Measurements from ENCODE around the gene MGLL.

The MGLL gene

DNA sequence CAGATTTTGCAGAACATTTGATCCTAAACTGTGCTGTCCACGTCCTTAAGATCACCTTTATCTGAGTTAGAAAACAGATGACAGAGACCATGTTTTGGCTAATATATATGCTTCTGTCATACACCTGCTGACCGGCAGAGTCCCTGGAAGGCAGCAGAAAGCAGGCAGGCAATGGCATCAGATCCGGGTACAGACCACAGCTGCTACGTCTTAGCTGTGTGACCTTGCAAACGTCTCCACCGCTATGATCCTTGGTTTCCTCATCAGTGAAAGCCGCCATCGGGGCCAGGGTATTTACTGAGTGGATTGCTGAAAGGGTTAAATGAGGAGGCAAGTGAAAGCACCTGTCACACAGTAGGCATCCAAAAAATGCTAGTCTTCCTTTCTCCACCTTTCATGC lies 77.4 kb downstream of the MGLL start:
- POLR2A ChIA-PET (ENCODE audit: low non-redundant PET) = no interaction called here
- H3K27ac ChIP-seq = no peak overlapping the region
- no peak for TF ChIP-seq CTCF (conservative IDR thresholded peaks at IDR 0.05; ENCODE audit: low read depth)
- DNase-seq (ENCODE audit: low spot score) = no peak
- CTCF ChIA-PET = no interaction called here

- DNase-seq (ENCODE audit: low spot score) = no peak
- CTCF ChIA-PET = no interaction called here
Observed at GRCh38 chr3:127744253-127744815, 78.0 kb downstream of the MGLL start.

DNA sequence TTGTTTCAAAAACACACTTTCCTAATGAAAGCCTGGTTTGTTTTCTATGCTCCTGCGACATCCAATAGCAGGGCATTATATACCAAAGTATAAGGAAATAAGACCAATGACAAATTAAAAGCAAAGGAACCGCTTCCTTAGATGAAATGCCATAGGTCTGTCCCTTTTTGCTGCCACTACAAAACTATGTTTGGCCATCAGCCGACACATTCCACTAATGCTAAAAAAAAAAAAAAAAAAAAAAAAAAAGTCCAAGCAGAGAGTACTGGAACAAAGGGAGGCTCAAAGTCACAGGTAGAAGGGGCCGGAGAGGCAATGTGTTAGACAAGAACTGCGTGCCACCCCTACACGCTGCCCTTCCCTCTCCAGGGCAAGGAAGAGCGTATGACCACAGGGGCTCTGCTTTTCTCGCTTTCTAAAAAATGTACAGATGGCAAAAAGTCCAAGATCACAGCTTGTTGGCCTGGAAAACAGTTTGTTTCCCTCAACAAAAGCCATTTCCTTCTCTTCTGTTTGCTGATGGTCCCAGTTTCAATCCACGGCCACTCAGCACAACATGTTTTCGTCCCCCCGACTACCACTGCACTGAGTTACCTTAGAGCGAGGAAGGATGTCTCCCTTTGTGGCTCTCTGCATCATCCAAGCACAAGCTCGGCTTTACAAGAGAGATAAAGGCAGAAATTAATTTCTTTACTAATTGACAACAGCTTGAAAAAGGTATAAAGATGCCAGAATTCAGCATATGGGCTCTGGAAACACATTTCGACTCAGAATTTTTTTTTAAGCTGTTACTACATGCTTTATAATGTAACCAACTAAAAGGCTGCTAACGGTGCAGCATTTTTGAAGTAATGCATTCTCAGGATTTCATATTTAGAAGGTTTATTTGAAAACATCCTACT lies 78.7 kb downstream of the MGLL start:
- CTCF ChIA-PET = no interaction called here
- no peak overlapping the region for H3K27ac ChIP-seq
- POLR2A ChIA-PET (ENCODE audit: low non-redundant PET) = no interaction called here
- no peak for TF ChIP-seq CTCF (conservative IDR thresholded peaks at IDR 0.05; ENCODE audit: low read depth)
- no peak for DNase-seq (ENCODE audit: low spot score)

More at GRCh38 chr3:127744253-127744815, 78.0 kb downstream of the MGLL start:
- H3K27ac ChIP-seq = no peak overlapping the region
- POLR2A ChIA-PET (ENCODE audit: low non-redundant PET) = no interaction called here
- no peak for TF ChIP-seq CTCF (conservative IDR thresholded peaks at IDR 0.05; ENCODE audit: low read depth)

DNA sequence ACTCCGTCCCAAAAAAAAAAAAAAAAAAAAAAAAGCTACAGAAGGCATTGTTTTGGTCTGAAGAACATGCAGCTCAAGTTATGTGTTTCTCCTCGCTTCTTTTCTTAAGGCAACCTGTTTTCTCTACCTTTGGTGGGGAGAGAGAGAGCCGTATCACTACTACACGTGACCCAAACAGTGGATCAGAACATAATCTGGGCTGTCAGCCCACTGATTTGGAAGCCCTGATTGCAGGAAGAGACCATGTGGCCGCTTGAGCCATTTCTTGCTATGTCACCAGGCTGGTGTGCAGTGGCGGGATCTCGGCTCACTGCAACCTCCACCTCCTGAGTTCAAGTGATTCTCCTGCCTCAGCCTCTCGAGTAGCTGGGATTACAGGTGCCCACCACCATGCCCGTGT lies 79.7 kb downstream of the MGLL start:
- TF ChIP-seq CTCF (conservative IDR thresholded peaks at IDR 0.05; ENCODE audit: low read depth) = no peak
- DNase-seq (ENCODE audit: low spot score) = no peak
- no peak overlapping the region for H3K27ac ChIP-seq
- CTCF ChIA-PET = no interaction called here
- POLR2A ChIA-PET (ENCODE audit: low non-redundant PET) = no interaction called here

DNA sequence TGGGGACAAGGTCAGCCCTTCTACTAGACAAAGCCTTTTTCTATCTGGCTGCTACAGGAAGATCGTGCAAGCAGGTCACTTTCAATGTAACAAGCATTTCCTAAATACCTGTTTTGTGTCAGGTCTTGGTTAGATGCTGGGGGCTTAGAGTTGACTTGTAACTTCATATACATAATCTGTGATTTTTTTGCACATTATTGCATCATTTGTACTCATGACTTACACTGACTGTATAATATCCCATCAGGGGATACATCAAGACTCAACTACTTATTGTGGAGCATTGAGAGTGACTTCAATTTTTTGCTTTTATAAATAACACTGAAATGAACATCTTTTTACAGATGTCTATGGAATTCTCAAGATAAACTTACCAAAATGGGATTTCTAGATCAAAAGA lies 80.6 kb downstream of the MGLL start:
- ChIA-PET CTCF (no interaction called here), POLR2A (ENCODE audit: low non-redundant PET) (no interaction called here)
- DNase-seq (ENCODE audit: low spot score) = no peak
- TF ChIP-seq CTCF (conservative IDR thresholded peaks at IDR 0.05; ENCODE audit: low read depth) = no peak
- H3K27ac ChIP-seq = no peak overlapping the region

DNA sequence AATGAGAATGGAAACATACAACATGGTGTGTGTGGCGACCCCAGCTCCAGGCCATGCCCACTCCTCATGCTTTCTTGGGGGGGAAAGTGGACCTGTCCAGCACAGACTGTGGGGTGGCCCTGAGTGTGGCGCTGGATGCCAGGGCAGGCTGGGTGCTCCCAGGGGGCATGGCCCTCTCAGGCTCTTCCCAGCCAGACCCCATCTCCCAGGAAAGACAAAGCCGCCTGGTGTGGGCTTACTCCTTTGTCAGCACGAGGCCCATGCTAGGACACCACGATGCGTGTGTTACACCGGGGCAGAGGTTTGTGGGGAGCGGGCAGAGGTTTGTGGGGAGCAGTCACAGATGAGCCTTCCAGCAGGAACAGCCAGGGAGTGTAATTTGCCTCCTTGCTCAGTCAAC lies 81.1 kb downstream of the MGLL start:
- CTCF ChIA-PET = no interaction called here
- no peak for TF ChIP-seq CTCF (conservative IDR thresholded peaks at IDR 0.05; ENCODE audit: low read depth)
- POLR2A ChIA-PET (ENCODE audit: low non-redundant PET) = no interaction called here
- DNase-seq (ENCODE audit: low spot score) = no peak
- H3K27ac ChIP-seq = no peak overlapping the region

All from RWPE1 (cell line).